ENCODE data around the gene MYD88.
A peak's percentile ranks its signal among the peaks of the same experiment; 100 is the strongest.

Gene MYD88

DNA sequence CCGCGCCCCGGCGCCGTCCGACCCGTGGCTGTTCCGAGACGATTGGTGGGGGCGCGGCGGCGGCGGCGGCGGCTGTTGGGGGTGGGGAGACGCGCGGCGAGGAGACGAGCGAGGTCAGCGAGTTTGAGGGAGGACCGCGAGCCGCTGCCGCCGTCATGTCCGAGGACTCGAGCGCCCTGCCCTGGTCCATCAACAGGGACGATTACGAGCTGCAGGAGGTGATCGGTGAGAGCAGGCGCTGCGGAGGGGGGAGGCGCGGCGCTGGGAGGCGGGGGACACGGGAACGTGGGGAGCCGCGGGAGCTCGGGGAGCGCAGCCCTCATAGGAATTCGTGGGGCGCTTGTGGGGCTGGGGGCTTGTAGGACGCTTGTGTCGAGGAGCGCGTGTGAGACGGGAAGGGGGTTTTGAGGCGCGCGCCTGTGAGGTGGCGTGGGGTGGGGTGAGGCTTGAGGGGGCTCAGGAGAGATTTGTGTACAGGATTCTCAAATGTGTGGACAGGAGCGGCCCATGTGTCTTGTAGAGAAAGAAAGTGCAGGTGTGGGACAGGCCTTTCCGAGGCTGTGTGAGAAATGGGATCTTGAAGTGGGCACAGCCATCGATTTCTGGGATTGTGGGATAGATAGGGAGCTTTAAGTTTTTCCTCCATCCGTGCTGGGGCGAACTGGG is 27.4 kb downstream of the MYD88 start:
- peak; percentile 62 for DNase-seq (ENCODE audit: low read depth)

DNA sequence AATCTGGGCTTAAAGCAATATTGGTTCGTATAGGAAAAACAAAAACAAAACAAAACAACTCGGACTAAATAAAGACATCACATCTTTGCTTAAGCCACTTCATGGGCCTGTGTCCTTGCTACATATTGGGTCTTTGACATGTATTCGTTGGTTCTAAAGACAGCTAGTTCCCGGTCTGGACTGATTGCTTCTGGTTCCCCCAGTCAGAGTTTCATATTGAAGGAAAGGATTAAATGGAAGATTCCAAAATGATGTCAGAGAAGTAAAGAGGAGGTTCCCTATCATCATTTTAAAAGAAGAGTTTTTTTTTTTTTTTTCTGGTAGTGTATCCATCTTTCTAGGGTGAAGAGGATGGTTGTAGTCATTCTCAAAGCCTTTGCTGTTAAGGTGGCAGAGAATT is 29.1 kb downstream of the MYD88 start:
- DNase-seq (ENCODE audit: low read depth) = peak; percentile 38

DNA sequence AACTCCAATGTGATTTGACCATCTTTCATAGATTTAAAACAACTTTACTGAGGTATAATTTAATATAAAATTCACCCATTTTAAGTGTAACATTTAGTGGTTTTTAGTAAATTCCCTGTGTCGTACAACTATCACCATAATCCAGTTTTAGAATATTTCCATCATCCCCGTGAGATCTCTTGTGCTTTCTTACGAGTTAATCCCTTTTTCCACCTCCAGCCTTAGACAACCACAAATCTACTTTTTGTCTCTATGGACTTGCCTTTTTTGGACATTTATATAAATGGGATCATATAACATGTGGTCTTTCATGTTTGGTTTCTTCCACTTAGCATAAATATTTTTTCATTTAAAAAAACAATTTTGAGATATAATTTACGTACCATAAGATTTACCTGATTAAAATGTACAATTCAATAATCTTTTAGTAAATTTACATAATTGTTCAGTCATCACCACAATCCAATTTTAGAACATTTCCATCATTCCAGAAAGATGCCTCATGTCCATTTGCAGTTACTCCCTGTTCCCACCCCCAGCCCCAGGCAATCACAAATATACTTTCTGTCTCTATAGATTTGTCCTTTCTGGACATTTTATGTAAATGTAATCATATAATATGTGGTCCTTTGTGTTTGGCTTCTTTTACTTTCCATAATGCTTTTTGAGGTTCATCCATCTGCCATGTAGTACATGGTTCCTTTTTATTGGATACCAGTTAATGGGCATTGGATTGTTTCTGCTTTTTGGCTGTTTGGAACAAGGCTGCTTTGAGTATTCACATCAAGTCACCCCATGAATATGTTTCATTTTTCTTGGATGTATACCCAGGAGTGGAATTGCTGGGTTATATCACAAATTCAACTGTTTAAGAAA is 29.9 kb downstream of the MYD88 start:
- DNase-seq (ENCODE audit: low read depth) = peak; percentile 89

DNA sequence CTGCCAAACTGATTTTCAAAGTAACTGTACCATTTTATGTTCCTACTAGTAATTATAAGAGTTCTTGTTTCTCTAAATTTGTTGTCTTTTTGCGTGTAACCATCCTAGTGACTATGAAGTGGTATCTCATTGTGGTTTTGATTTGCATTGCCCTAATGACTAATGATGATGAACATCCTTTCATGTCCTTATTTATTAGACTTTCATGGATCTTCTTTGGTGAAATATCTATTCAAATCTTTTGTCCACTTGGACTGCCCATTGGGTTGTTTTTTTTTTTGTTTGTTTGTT is 30.5 kb downstream of the MYD88 start:
- peak; percentile 90 for DNase-seq (ENCODE audit: low read depth)

DNA sequence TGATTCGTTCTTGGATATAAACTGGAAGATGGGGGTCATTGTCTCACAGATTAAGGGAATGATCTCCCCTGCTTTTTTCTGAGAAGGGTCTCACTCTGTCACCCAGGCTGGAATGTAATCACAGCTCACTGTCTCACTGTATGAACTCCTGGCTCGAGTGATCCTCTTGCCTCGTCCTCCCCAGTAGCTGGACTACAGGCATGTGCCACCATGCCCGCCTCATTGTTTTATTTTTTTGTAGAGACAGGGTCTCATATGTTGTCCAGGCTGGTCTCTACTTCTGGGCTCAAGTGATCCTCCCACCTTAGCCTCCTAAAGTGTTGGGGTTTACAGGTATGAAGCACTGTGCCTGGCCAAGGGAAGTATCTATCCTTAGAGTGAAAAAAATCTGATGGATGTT is 32.3 kb downstream of the MYD88 start:
- DNase-seq (ENCODE audit: low read depth) = no peak

DNA sequence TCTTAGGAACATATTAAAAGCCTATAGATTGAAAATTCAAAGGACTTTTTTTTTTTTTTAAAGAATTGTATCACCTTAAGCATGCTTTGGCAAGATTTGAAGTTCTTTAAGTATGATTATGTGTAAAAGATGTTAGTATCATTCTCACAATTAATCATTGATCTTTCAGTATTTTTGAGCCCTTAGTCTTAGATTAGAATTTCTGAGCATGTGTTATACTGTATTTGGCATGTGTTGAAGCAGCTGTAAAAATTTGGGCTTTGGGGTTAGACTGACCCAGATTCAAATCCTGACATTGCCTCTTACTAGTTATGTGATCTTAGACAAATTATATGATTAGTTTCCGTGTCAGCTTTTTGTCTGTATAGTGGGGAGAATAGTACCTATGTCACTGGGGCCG is 33.2 kb downstream of the MYD88 start:
- no peak for DNase-seq (ENCODE audit: low read depth)

DNA sequence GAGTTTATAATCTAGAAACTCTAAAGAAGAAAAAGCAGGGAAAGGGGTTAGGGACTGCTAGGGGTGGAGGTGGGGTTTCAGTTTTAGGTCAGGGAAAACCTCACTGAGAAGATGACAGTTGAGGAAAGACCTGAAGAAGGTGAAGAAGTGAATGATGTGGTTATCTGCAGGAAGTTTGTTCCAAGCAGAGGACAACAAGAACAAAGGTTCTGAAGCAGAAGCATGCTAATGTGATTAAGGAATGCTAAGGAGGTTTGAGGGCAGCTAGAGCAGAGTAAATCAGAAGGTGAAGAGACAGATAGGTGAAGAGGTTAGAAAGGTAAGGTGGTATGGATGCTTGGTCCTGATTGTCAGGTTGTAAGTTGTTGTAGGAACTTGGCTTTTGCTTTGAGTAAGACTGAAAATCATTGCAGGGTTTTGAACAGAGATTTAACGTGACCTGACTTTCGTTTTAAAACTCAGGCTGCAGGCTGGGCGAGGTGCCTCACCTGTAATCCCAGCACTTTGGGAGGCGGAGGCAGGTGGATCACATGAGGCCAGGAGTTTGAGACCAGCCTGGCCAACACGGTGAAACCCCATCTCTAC is 35.5 kb downstream of the MYD88 start:
- DNase-seq (ENCODE audit: low read depth) = no peak

DNA sequence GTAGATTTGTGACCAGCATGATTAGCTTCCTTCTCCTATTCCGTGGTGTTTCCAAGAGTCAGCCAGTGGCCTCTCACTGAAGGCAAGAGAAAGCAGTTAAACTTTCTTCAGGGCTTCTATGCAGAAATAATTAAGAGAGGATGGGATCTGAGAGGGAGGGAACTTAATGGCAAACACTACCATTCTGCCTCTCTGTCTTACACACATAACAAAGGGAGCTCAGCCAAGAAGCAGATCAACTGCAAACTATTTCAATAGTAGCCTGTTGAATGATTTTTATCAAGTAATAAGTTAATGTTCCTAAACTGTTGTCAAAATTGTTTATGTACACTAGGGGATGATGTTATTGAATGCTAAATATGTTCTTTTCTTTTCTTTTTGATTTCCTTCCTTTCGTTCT is 38.7 kb downstream of the MYD88 start:
- DNase-seq (ENCODE audit: low read depth) = no peak

DNA sequence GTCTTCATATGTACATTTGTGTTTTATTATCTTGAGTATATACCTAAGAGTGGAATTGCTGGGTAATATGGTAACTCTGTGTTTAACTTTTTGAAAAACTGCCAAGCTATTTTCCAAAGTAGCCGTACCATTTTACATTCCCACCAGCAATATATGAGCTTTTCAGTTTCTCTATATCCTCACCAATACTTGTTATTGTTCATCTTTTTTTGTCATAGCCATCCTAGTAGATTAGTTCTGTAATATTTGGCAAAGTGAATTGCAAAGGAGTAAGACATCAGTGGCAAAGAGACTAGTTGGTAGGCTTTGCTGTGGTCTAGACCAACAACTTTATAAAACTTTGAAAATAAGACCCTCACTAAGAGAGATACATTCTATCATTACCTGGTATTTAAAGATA is 48.3 kb downstream of the MYD88 start:
- DNase-seq (ENCODE audit: low read depth) = no peak

DNA sequence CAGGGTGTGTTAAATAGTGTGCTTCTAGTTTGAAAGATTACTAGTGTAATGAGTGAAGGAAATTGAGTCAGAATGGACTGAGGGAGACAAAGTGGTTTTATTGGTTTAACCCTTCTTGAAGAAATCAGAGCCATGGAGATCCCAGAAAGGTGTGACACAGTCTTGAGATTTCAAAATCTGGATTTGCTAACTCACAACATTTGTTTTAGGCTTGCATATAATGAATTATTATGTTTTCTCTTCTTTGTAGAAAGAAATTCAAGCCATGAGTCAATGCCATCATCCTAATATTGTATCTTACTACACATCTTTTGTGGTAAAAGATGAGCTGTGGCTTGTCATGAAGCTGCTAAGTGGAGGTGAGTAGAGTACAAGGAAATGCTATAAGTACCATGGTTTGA is 52.0 kb downstream of the MYD88 start:
- no peak for DNase-seq (ENCODE audit: low read depth)

All from ELR (cell line).